Inflammatory macrophage (primary cell): Measurements from ENCODE around the gene SMIM17.
A peak's percentile ranks its signal among the peaks of the same experiment; 100 is the strongest.
"Not testable (repeated sequence)": the region's sequence is repeated elsewhere in the genome, so short reads cannot be mapped to it uniquely, and the experiment has no call there.

Experiments
- DNase-seq, 2 donors: peaks; one replicate each; pipeline ENCODE4 v3.0.0-alpha.2; 2020 to 2022

Gene SMIM17

GRCh38 chr19:56660381-56661107 lies 17.6 kb downstream of the SMIM17 start:
- peak in 1 of 2 donors; percentile 2 for DNase-seq

DNA sequence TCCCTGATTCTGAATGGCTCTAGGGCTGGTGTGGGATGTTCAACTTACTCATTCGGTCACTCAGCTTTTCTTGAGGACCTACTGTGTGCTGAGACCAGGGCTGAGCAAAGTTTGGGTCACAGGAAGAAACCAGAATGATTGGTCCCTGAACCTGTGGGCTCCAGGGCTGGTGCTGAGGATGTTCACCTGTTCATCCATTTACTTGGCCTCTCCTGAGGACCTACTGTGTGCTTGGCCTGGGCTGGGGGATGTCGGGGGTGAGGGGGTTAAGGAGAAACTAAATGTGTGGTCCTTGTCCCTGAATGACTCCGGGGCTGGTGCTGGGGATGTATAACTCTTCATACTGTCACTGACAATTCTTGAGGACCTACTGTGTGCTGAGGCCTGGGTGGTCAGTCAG lies 18.3 kb downstream of the SMIM17 start:
- DNase-seq, result no peak

DNA sequence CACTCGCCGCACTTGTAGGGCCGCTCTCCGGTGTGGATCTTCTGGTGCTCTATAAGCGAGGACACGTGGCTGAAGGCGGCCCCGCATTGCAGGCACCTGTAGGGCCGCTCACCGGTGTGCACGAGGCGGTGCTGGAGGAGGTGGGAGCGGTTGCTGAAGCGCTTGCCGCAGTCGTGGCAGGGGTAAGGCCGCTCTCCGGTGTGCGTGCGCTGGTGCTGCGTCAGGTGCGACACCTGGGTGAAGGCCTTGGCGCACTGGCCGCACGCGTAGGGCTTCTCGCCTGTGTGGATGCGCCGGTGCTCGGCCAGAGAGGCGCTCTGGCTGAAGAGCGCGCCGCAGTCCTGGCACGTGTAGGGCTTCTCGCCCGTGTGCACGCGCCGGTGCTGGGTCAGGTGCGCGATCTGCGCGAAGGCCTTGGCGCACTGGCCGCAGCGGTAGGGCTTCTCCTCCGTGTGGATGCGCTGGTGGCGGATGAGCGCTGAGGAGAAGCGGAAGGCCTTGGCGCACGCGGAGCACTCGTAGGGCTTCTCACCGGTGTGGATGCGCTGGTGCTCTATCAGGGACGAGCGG lies 21.1 kb downstream of the SMIM17 start:
- DNase-seq, result no peak

DNA sequence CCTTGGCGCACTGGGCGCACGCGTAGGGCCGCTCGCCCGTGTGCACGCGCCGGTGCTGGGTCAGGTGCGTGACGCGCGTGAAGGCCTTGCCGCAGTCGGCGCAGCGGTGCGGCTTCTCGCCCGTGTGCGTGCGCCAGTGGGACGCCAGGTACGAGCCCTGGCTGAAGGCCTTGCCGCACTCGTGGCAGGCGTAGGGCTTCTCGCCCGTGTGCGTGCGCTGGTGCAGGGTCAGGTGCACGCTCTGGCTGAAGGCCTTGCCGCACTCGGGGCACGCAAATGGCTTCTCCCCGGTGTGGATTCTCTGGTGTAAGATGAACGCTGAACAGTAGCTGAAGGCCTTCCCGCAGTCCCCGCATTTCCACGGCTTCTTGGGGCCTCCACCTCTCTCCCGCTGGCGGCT lies 21.6 kb downstream of the SMIM17 start:
- no peak for DNase-seq

DNA sequence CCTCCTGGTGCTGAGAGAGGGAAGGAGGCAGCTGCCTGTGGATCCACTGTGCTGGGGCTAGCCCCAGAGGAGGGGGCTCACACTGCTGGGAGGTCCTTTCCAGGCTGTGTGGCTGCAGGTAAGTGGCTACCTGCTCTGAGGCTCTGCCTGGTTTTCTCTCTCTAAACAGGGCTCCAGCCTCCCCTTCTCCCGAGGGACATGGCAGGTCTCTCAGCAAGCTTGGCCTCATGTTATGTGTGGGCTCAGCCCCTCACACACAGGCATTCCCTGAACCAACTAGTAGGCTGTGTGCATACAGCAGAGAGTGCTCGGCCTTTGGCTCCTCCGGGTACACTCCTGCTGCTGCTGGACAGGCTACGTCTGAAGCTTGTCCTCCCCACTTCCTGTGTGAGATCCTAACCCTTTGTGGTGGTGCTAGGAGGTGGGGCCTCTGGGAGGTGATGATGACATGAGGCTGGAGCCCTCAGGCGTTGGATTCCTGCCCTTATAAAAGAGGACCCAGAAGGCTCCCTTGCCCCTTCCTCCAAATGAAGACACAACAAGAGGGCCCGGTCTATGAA lies 24.4 kb downstream of the SMIM17 start:
- no peak for DNase-seq

DNA sequence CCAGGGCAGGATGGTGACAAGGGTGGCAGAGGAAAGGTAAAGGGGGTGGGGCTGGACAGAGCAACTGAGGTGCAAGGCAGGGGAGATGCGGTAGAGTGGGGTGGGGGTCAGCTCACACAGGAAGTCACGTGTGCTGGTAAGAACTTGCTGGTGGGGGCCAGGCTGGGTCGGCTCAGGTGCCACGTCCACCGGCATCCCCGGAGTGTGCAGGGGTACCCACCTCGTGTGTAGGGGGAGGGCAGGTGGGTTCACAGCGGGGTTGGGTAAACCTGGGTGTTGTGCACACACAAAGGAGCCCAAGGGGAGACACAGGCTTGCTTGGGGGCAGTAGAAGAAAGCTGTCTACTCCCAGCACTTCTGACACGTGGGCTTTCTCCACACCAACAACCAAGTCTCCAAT lies 25.7 kb downstream of the SMIM17 start:
- DNase-seq, result no peak

GRCh38 chr19:56670401-56670960 lies 27.5 kb downstream of the SMIM17 start:
- DNase-seq, result no peak

DNA sequence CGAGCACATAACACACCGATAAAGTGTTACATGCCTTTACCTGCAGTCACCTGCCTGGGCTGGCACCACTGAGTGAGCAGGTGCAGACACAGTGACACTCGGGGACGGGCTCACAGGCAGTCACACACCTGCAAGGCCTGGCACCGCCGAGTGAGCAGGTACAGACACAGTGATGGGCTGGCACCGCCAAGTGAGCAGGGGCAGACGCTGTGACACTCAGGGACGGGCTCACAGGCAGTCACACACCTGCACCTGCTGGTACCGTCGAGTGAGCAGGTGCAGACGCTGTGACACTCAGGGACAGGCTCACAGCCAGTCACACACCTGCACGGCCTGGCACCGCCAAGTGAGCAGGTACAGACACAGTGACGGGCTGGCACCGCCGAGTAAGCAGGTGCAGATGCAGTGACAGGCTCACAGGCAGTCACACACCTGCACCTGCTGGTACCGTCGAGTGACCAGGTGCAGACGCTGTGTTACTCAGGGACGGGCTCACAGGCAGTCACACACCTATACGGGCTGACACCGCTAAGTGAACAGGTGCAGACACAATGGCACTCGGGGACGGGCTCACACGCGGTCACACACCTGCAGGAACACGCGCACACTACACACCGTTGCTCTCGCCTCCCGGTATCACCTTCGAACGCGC lies 28.1 kb downstream of the SMIM17 start:
- DNase-seq, result no peak

GRCh38 chr19:56671613-56671994 lies 28.6 kb downstream of the SMIM17 start, which contains the start of gene ZNF835:
ZNF835 (minus strand) TSS chr19:56671757; CDS start chr19:56665198, 6,559 bp downstream.
- DNase-seq, result peak; percentile 86 to 93

- DNase-seq, result not testable (repeated sequence)
Observed at GRCh38 chr19:56672610-56673009, 29.7 kb downstream of the SMIM17 start.

DNA sequence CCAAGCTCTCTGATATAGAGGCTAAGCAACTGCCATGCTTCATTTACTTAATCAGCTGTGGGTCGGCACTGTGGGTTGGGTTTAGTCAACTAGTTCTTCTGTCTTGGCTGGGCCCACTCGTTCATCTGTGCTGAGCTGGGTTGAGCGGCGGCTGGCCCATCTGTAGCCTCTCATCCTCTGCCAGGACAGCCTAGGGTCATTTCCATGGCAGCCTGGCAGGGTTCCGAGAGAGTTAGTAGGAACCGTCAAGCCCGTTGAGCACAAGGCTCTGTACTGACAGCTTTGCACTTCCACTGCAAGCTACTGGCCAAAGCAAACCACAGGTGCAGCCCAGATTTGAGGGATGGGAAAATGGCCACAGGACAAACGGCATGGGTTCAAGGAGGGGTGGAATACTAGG lies 35.2 kb downstream of the SMIM17 start:
- no peak for DNase-seq

GRCh38 chr19:56681702-56682101 lies 38.7 kb downstream of the SMIM17 start:
- no peak for DNase-seq

DNA sequence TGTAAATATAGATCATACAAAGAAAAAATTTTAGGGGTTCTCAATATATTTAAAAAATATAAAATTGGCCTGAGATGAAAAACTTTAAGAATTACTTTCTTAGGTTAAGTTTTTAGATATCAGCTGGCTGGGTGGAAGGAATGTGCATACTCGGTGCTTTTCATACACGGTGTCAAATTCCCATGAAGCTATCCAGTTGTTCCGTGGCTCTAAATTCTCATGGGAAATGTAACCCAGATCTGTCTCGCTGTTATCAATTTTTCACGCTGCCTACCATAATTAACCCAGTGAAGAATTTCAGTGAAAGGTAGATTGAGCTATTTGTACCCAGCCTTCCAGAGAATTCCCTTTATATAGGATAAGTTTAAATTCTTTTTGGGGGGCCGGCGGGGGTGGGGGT lies 40.2 kb downstream of the SMIM17 start:
- no peak for DNase-seq

DNA sequence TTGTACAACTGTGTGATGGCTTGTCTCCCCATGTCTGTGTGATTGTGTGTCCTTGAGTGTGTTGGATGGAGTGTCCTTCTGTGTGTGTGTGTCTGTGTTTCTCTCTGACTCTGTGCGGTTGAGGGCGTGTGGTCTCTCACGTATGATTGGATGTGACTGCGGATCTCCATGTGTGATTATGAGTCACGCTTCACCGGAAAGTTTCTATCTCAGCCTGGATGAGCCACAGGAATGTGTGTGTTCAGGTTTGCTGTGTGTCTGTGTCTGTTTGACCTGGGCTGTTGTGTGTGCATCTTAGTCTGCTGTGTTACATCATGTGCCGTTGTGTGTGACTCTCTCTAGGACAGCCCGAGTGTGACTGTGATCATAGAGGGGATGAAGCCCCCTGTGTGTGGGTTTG lies 44.1 kb downstream of the SMIM17 start:
- no peak for DNase-seq

DNA sequence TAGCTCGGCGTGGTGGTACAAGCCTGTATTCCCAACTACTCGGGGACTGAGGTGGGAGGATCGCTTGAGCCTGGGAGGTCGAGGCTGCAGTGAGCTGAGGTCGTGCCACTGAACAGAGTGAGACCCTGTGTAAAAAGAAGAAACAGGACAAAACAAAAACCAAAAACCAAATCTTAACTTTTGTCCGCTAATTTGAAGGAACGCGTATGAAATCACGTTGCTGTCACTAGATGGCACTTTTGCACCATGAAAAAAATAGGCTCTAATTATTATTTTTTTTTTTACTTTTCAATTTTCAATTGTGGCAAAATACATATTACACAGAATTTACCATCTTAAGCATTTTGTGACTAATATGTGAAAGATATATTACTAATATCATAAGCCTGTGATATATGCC lies 46.2 kb downstream of the SMIM17 start:
- no peak for DNase-seq

GRCh38 chr19:56690670-56691069 lies 47.7 kb downstream of the SMIM17 start:
- no peak for DNase-seq

GRCh38 chr19:56692206-56692895 lies 49.4 kb downstream of the SMIM17 start:
- DNase-seq, result no peak

GRCh38 chr19:56699552-56699951 lies 56.6 kb downstream of the SMIM17 start:
- no peak for DNase-seq

- no peak for DNase-seq
Observed at GRCh38 chr19:56701895-56702294, 58.9 kb downstream of the SMIM17 start.

DNA sequence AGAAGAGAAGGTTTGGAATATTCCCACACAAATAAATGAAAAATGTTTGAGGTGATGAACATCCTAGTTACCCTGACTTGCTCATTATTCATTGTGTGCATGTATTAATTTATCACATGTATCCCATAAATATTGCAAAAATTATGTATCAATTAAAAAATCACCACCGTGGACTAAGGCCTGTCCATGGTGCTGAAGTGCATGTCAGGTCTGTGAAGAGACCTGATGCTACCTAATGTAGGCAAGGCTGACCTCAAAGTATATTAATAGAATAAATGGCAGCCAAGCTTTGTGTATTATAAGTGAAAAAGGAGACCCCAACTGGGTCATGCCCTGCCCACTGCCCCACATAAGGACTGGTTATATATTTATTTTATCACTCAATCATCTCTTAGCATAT lies 63.0 kb downstream of the SMIM17 start:
- no peak for DNase-seq
